ENCODE measurements around the gene EEF1AKMT3. TPM values are rescaled to one million over a fixed set of nuclear protein-coding genes. Genes with fewer than 3 reads are reported as not detected.

The EEF1AKMT3 gene
- total and polyA plus RNA-seq, 9 of the 15 experiments (the other 6 are each of a cell fraction or from before 2014, with no cell fraction given): 4.1 to 17.2 (median 7.9) TPM

GRCh38 chr12:57735952-57736740, 36.3 kb upstream of the EEF1AKMT3 start (continued):
- TF ChIP-seq ZNF124 (CRISPR knock-in tag; IDR thresholded peaks at IDR 0.05): no peak
- TF ChIP-seq, protein P1, sequence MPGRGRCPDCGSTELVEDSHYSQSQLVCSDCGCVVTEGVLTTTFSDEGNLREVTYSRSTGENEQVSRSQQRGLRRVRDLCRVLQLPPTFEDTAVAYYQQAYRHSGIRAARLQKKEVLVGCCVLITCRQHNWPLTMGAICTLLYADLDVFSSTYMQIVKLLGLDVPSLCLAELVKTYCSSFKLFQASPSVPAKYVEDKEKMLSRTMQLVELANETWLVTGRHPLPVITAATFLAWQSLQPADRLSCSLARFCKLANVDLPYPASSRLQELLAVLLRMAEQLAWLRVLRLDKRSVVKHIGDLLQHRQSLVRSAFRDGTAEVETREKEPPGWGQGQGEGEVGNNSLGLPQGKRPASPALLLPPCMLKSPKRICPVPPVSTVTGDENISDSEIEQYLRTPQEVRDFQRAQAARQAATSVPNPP (IDR thresholded peaks at IDR 0.05; ENCODE audit: borderline replicate concordance, insufficient read depth, insufficient read length): no peak
- TF ChIP-seq ZNF140 (CRISPR knock-in tag; IDR thresholded peaks at IDR 0.05): no peak
- TF ChIP-seq CBX5 (IDR thresholded peaks at IDR 0.05; ENCODE audit: borderline replicate concordance, low read depth): no peak
- no peak for TF ChIP-seq RBM22 (IDR thresholded peaks at IDR 0.05; ENCODE audit: low read depth, low read length, poor library complexity, severe bottlenecking)
- TF ChIP-seq ETS2 (tag; IDR thresholded peaks at IDR 0.05; ENCODE audit: borderline replicate concordance, poor library complexity, severe bottlenecking): no peak
- TF ChIP-seq MITF (IDR thresholded peaks at IDR 0.05): no peak
- TF ChIP-seq ZEB2 (IDR thresholded peaks at IDR 0.05): 0 out of 2 replicates have a peak, but pooled peaks have one; percentile 31
- TF ChIP-seq KAT8 (IDR thresholded peaks at IDR 0.05; ENCODE audit: low read depth): no peak
- TF ChIP-seq KLF13 (tag; IDR thresholded peaks at IDR 0.05; ENCODE audit: borderline replicate concordance, low read depth): no peak
- TF ChIP-seq, protein P2, sequence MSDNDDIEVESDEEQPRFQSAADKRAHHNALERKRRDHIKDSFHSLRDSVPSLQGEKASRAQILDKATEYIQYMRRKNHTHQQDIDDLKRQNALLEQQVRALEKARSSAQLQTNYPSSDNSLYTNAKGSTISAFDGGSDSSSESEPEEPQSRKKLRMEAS (CRISPR knock-in tag; IDR thresholded peaks at IDR 0.05): no peak
- TF ChIP-seq ZNF57 (CRISPR knock-in tag; IDR thresholded peaks at IDR 0.05): no peak
- TF ChIP-seq ZNF717 (CRISPR knock-in tag; IDR thresholded peaks at IDR 0.05): no peak
- no peak for TF ChIP-seq GTF2F1 (IDR thresholded peaks at IDR 0.05; ENCODE audit: low read depth, low read length)
- peak; percentile 43 to 46; a peak in 2 of 4 replicates for TF ChIP-seq NRF1 (conservative IDR thresholded peaks at IDR 0.05 in 1 of 2, IDR thresholded peaks at IDR 0.05 in 1 of 2)
- no peak for TF ChIP-seq PREB (CRISPR knock-in tag; IDR thresholded peaks at IDR 0.05)
- no peak for TF ChIP-seq ZNF766 (CRISPR knock-in tag; conservative IDR thresholded peaks at IDR 0.05)
- no peak for TF ChIP-seq KHSRP (IDR thresholded peaks at IDR 0.05)
- no peak for TF ChIP-seq ZNF75A (CRISPR knock-in tag; IDR thresholded peaks at IDR 0.05)
- TF ChIP-seq ZKSCAN8 (CRISPR knock-in tag; IDR thresholded peaks at IDR 0.05): no peak
- no peak for TF ChIP-seq CHD4 (IDR thresholded peaks at IDR 0.05; ENCODE audit: insufficient read depth, insufficient replicate concordance, low read depth, low read length, poor library complexity, severe bottlenecking)
- no peak for TF ChIP-seq MCM2 (IDR thresholded peaks at IDR 0.05; ENCODE audit: low read depth)
- no peak for TF ChIP-seq ZBTB33 (CRISPR knock-in tag; IDR thresholded peaks at IDR 0.05)

Data from K562 (cell line).